GM19438 (cell line): ENCODE data around the gene CPNE6.
A peak's percentile ranks its signal among the peaks of the same experiment; 100 is the strongest.

Experiments used
- ATAC-seq: cut with Tn5 transposase; IDR thresholded peaks from one replicate; pipeline ENCODE4 v1.9.1; 2021; ENCODE audit warnings: low read depth; ENCODE audit not compliant: unreplicated experiment

The CPNE6 gene

GRCh38 chr14:24084440-24084839, 13.1 kb downstream of the CPNE6 start:
- ATAC-seq = no peak

GRCh38 chr14:24085215-24085614, 13.9 kb downstream of the CPNE6 start:
- ATAC-seq = no peak

GRCh38 chr14:24086193-24086955, 15.0 kb downstream of the CPNE6 start:
- no peak for ATAC-seq

- ATAC-seq = no peak
Measured at GRCh38 chr14:24087004-24087403, 15.6 kb downstream of the CPNE6 start.

GRCh38 chr14:24088095-24088494, 16.7 kb downstream of the CPNE6 start:
- no peak for ATAC-seq

- no peak for ATAC-seq
Measured at GRCh38 chr14:24089890-24090289, 18.5 kb downstream of the CPNE6 start.

- ATAC-seq = no peak
Measured at GRCh38 chr14:24092110-24092504, 20.7 kb downstream of the CPNE6 start.

- no peak for ATAC-seq
Measured at GRCh38 chr14:24092505-24093206, 21.3 kb downstream of the CPNE6 start.

- ATAC-seq = no peak
Measured at GRCh38 chr14:24093207-24093900, 22.0 kb downstream of the CPNE6 start.

- ATAC-seq = peak; percentile 55
Measured at GRCh38 chr14:24093901-24094840, 22.8 kb downstream of the CPNE6 start, which contains the start of gene PCK2. Gene PCK2, plus strand, starts transcription at chr14:24094311. Its CDS starts 95 bp downstream, at chr14:24094406.

- peak; percentile 1 for ATAC-seq
Measured at GRCh38 chr14:24094841-24095270, 23.5 kb downstream of the CPNE6 start.

- peak; percentile 60 for ATAC-seq
Measured at GRCh38 chr14:24095271-24096068, 24.1 kb downstream of the CPNE6 start.

GRCh38 chr14:24096545-24097181, 25.3 kb downstream of the CPNE6 start:
- no peak for ATAC-seq

- no peak for ATAC-seq
Measured at GRCh38 chr14:24098229-24098926, 27.0 kb downstream of the CPNE6 start.

GRCh38 chr14:24098927-24099813, 27.8 kb downstream of the CPNE6 start:
- ATAC-seq = no peak

- ATAC-seq = no peak
Measured at GRCh38 chr14:24100197-24100981, 29.0 kb downstream of the CPNE6 start.
